Stimulated activated CD4-positive, alpha-beta T cell treated with anti-CD3 and anti-CD28 coated beads, Interleukin-1b, Interleukin-23, amount 100 ng/mL, for 4 hours (primary cell): Measurements from ENCODE around the gene ANO7.

ENCODE experiments used
- DNase-seq, 2 donors: peaks; one replicate each; pipeline ENCODE4 v3.0.0-alpha.2; 2020; ENCODE audit warnings: low read depth in 2 of 2

ANO7 gene

DNA sequence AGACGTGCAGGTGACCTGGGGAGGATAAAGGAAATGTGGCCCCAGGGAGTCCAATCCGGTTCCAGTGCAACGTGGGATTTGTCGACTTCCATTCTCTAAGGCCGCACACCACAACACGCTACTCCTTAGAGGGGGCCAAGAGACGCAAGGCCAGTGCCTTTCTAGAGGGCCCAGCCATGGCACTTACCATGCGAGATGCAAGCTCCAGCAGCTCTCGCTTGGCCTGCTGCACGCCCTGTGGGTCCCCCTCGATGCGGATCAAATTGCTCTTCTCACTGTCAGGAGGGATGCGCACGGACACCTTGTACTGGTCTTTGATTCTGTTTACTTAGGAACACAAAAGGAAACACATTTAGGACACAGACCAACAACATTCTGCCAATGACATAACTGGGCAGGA, 61.2 kb downstream of the ANO7 start:
- DNase-seq, result no peak

DNA sequence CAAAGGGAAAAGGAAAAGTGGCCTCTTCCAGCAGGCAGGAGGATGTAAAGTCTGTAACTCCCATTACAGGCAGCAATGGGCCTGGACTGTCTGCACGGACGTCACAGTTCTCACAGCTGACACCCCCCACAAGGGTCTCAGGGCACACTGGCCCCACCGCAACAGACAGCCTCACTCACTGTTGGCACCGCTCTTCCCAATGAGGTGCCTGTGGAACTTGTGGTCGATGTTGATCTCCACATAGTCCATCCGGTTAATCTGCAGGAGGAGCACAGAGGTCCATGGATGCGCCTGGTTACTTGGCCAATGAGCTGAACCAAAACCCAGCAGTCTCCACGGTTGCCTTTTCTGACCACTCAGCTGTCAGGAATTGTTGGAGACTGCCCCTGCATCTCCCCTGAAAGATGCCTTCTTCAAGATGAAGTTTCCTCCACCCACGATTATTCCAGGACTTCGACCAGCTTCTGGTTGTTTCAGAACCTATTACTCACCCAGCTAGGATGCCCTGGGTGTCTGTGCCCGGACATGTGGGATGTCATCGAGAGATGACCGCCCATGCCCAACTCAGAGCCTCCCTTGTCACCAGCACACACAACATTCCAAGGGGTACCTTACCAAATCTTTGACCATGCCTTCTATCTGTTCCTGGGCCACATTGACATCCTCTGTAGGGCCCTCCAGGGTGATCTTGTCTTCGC, 64.5 kb downstream of the ANO7 start:
- DNase-seq, result no peak

DNA sequence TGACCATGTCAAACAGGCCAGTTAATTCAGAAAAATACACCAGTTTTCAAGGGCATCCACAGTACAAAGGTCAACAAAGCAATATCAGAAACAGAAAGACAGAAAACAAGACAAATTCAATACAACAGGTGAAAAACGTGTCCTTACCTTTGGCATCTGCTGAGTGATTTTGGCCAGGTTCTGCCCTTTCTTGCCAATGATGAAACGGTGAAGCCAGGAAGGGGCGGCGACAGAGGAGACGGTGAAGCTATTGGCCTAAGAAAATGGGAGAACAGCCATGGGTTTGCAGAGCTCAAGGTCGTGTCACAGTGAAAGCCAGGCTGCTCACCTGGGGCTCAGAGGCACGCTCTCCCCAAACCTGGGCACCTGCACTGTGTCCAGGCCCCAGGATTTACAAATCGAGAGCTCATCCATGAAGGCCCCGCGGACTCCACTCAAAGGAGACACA, 66.5 kb downstream of the ANO7 start:
- no peak for DNase-seq

DNA sequence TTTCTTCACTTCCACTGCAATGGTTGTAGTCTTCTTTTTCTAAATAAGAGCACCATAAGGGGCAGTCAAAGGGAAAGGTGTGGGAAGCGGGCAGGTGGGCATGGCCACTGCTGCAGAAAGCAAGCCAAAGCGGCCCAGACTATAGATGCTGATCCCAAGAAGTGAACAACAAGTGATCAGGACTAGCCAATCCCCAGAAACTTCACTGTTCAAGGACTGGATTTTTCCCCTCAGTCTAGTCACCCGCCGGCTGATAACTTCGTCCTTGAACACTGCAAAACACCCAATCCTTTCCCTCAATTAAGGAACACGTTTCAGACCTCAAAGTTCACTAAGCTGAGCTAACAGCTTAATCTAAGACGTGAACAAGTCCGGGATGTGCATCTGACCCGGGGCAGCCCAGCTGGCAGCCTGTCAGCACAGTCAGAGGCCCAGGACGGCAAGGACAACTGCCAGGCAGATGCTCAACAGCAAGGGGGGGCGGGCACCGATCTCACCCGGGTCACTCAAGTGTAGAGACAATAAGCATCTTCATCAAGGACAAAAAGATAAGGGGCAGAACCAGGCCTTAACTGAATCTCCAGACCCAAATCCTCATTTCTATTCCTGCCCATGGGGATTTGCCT, 67.2 kb downstream of the ANO7 start:
- no peak for DNase-seq

DNA sequence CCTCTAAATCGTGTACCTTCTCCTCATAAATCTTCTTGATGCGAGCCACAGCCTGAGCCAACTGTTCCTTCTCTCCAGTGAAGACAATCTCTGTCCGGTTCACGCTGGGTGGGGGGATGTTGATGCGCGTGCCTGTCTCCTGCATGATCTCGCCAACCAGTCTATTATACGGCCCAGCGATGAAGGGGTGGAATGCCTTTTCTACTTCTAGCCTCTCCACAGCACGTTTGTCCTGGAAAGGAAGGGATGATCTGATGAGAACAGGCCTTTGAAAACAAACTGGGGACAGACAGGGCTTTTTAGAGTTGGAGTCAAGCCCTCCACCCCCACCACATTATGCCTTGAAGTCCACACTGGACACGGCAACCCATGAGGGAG, 67.7 kb downstream of the ANO7 start:
- DNase-seq, result no peak

DNA sequence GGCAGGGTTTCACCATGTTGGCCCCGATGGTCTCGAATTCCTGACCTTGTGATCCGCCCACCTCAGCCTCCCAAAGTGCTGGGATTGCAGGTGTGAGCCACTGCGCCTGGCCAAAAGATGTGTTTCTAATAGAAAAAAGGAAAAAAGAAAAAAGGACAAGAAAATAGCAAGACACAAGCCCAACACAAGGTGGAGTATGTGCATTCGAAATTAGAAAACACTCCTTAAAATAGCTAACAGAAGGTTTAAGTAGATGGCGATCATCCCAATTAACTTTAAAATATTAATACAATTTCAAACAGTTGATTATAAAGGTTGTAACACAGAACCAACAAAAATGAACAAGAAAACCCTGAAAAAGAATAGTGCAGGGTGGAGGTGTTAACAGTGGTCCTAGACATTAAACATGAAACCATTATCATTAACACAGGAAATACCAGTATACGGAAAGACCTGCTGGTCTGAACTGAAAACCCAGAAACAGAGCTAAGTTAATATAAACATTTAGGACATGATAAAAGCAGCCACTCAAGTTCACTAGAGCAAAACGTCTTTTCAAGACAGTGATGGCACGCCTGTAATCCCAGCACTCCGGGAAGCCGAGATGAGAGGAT, 69.0 kb downstream of the ANO7 start:
- DNase-seq, result no peak

DNA sequence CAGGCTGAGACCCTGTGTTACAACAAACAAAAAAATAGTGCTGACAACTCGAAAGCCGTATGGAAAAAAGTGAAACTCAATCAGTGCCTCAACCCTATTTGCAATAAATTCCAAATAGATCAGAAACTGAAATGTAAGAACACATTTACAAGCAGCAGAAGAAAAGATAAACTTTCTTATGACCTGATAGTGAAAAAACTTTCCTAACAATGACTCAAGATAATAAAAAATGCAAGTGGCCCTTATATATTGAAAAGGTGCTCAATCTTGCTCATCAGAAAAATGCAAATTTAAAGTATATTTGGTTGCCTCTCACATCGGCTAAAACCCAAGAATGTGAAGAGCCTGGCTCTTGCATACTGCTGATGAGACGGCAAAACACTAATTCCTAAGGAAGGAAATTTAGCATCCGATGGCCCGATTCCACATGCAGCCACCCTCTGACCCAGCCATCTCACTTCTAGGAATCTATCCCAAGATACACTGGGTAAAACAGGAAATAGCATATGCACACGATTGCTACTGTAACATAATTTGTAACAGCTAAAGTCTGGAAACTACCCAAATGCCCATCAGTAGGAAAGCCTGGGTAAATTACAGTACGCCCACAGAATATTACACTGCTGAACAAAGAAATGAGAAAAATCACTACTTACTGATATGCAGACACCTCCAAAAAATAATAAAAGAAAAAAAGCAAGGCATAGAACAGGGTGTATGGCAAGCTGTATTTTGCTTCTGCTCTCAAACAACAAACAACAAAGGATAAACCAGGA, 70.2 kb downstream of the ANO7 start:
- no peak for DNase-seq

DNA sequence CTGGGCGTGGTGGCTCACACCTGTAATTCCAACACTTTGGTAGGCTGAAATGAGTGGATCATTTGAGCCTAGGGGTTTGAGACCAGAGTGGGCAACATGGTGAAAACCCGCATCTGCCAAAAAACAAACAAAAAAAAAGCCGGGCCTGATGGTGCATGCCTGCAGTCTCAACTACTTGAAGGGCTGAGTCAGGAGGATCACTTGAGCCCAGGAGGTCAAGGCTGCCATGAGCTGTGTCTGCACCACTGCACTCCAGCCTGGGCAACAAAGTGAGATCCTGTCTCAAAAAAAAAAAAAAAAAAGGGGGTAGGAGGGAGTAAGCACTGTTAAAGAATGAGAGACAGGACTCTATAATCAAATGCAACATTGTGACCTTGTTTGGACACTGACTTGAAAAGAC, 72.4 kb downstream of the ANO7 start:
- DNase-seq, result no peak

DNA sequence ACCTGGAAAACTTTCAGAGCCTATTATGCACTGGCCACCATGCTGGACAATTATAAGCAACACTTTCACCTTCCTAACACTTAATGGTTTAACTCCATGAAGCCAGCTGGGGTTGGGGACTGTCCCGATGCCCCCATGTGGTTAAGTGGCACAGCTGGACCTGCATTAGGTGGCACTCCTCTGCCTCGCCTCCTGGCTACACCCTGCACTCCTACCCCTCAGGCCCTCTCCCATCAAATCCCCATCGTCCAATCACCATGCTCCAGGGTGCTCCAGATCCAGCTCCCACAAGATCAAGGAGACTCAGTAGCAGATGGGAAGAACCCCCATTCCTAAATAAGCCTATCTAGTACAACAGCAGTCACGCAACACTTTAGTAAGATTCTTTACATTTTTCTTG, 73.2 kb downstream of the ANO7 start:
- no peak for DNase-seq

DNA sequence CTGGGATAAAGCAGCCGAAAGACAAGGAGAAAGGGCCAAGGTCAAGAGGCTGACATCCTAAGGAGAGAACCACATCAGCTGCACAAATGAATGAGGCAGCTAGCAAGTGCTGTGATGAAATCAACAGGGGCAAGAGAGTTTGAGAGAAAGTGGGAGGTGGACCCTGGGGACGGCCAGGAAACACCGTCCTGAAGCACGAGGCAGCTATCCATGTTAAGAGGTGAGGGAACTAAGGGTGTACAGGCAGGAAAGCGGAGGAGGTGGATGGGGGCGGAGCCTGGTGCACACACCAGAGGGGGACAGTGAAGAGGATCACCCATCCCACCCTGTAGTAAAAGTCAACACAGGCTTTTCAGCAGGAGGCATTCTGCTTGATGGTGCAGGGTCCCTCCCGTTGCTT, 74.6 kb downstream of the ANO7 start:
- DNase-seq, result no peak

DNA sequence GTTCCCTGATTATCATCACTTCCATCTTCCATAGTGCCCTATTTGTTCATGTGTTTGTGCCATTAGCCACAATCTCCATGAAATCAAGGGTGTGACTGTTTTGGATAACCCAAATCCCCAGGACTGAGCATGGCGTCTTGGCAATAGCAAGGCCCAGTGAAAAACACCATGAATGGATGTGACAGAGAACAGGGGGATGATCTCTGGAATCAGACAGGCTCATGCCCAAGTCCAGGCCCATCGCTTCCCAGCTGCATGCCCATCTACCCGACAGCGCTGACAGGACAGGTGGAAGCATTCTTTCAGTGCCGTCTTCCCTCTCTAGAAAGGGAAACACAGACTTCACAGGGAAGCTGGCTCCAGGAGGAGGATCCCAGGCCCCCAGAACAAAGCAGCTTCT, 77.0 kb downstream of the ANO7 start:
- no peak for DNase-seq

DNA sequence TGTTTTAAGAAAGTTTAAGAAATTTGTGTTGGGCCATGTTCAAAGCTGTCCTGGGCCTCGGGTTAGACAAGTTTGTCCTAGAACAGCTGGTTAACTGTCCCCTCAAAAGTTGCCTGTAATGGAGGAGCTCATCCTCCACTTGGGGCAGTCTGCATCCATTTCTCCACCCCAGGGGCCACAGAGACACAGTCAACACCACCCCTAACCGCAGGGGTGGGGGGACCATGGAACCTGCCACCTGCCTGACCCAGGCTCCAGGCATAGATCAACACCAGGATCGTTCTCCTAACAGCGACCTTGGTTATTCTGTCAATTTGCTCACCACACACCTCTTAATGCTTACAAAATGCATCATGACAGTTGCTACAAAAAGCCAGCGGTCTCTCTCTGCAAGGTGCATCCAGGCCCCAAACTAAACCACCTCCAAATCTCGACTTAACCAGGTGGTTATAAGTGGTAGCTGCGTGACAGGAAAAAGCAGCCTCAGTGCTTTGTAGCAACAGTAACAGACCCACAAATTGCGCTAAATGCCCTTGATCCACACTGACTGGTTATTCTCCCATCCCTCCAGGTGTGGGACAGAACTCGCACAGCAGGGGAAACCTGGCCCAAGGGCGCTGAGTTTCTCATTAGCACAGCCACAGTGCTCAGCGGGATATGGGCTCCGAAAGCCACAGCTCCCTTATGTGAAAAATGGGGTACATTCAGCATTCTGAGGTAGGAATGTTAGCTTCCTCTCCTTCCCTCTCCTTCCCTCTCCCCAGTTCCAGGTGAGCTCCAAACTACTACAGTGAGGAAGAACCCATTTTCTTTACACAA, 79.0 kb downstream of the ANO7 start:
- DNase-seq, result no peak

DNA sequence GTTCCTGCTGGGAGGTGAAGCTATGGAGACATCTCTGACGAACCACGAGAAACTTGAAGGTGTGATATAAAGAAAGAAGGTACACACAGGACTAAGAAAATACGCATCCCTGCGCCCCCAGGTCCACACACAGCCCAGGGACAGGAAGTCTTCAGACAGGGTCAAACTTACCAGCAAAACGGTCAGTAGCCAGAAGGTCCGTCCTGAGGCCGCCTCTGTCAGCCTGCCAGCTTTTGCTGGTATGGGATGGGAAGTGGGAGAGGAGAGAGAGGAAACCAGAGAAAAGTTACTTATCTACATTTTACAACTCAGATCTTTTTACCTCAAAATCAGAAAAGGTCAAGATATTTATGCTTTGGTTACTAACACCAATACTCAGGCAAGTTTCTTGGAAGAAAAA, 79.8 kb downstream of the ANO7 start:
- no peak for DNase-seq

DNA sequence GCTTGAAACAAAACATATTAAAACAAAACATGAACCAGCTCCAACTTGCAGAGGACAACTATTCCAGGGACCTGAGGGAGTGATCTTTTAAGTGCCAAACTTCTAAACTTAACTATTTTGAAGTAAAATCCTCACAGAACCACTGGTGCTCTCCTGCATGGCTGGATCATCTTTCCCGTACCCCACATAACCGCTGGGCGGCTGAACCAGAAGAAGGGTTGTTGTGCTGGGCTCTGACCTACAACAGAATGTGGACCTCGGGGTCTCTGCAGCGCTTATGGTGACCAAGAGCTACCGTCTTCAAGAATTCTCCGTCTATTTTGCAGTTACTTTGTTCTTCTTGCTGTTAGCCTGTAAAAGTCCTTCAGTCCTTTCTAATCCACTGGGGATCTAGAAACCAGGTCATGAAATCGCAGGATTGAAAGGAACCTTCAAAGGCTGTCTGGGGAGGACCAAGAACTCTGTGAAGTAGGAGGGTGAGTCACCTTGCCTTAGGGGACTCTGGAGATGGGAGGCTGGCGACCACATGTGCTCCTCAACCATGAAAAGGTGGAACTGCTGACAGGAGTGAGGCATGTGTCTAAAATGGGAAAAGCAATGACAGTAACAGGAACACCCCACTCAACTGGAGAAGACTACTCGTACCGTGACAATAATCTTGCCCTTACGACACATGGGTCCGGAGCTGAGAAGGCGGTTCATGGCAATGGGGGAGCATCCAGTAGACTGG, 80.4 kb downstream of the ANO7 start:
- no peak for DNase-seq

DNA sequence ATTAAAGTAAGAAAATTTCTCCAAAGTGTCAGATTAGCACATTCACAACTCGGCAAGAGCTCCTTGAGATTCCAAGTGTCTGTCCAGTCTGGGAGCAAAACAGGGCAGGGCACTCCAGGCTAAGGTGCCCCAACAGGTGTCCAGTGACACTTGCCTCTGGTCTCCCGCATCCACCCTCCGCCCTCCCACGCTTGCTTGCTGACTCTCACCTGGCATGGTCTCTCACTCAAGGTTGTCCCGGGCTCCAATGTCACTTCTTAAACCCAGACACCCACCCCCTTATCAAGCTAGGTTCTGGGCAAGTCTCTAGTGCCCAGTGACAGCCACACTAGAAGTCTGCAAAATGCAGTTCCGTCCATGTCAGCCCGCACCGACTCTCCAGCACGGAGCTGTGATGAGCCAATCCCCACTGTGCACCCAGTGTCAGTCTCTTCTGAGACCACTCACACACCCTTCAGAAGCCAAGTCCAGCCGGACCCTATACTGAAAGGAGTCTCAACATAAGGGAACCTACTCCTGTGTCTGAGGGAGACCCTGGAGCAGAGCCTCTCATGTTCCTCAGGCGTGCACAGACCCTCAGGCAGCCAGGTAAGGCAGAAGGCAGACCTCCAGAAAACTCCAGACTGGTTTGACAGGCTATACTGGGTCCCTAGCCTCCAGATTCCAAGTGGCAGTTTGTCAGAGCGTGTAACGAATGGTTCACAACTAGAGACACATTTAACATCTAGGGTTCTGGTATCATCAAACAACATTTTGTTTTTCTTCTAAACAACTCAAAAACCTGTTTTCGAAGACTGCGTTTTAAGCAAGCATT, 81.4 kb downstream of the ANO7 start:
- DNase-seq, result no peak

DNA sequence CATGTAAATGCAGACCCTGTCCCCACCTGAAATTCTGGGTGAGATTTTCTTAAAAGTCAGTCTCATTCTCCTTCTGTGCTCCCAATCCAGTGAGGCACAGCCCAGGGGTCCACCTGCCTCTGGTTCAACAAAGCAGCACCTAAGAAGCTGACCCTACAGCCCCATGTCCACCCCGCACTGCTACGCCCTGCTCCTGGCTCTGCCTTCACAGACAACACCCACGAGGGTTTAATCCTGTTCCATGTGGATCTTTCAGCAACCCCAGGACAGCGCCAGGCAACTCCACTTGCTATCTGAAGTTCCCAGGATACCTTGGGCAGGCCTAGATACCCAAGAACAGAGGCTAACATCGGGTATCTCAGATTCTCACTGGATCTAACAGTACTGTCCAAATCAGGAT, 82.1 kb downstream of the ANO7 start:
- DNase-seq, result no peak

DNA sequence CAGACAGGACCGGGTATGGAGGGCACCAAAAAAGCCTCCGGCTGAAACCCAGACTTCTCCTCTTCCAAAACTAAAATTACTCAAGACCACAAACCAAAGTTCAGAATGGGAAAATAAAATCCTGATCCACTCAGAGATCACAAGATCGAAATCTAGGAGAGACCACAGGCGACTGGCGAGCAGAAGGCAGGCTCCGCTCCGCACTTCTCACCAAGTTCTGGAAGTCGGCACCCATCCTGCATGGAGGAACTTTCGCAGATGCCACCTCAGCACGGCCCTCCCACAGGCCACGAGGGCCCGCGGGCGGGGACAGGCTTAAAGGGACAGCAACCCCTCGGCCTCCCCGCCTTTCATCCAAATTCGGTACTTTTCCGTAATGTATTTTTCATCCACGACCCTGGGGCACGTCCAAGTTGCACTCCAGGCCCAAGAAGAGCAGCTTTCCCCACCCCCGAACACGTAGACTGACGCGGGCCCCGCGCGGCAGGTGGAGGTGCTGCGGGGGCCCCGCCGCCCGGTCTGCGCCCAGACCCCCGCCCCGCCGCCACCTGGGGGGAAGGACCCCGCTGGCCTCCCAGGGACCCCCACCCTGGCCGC, 83.3 kb downstream of the ANO7 start:
- peak; percentile 27 to 54 for DNase-seq

DNA sequence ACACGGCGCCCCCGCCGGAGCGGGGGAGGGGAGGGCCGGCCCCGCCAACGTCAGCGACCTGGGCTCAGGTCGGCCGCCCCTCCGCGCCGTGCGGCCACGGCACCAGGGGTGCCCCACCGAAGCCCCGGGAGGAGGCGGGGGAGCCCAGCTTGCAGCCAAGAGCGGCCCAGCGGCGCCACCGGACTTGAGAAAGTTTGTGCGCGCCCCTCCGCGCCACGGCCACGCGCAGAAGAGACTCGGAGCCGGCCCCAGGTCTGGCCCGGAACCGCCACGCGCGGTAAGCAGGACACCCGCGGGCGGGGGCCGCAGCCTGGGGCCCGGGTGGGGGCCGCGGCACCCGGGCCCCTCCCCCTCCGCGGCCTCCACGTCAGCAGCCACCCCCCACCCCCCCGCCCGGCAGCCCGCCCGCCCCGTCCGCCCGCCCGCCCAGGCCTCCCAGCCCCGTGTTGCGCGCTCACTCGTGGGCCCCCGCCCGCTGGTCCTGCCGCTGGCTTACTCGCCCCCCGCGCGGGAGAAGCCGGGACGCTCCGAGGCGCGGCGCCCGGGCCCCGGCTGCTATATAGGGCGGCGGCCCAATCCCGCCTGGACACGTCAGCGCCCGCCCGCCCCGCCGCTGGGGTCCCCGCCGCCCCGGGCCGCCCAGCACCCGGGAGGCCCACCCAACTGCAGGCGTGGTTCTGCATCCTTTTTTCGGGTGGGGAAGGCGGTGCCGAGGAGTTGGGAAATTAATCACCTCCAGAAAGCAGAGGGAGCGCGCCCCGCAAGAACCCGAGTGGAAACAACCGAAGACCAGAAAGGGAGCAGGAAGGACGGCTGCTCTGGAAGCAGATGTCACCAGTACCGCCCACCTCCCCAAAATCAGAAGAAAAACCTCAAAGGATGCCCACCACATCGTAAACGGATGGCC, 84.1 kb downstream of the ANO7 start:
- peak; percentile 16 to 50 for DNase-seq
